Measurements from ENCODE around the gene PDCD4.

GRCh38 chr10:110825508-110825907 is 46.2 kb upstream of the PDCD4 start:
- TF ChIP-seq GATA2 (IDR thresholded peaks at IDR 0.05; ENCODE audit: low read depth, low read length) (no peak), GATA3 (IDR thresholded peaks at IDR 0.05; ENCODE audit: low read depth, low read length) (no peak)
